DMS153 (cell line): ENCODE measurements around the gene MCF2L.
"Not testable (repeated sequence)": the region's sequence is repeated elsewhere in the genome, so short reads cannot be mapped to it uniquely, and the experiment has no call there.

ENCODE experiments used
- DNase-seq: peaks from one replicate; lab custom pipeline; 2025; lab: John Stamatoyannopoulos, UW

Gene MCF2L

DNA sequence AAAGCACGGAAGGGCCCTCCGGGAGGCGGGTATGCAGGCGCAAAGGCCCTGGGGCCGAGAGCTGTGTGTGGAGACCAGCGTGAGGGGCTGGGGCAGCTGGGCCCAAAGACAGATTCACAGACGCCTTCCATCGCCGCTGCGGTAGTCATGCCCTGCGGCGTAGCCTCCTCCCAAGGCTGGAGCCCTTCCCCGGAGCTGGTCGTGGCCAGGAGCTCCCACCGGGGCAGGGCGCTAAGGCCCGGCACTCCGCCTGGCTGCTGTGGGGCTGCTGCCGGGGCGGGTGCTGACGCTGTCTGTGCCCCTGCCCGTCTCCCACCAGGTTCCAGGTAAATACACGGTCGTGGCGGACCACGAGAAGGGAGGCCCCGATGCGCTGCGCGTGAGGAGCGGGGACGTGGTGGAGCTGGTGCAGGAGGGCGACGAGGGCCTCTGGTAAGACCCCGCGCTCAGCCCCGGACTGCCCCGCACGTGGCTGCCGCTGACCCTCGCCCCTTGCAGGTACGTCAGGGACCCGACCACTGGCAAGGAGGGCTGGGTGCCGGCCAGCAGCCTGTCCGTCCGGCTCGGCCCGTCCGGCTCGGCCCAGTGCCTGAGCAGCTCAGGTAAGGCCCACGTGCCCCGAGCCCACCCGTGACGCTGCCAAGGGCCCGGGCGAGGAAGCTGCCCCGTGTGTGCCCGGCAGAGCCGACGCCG lies 127.2 kb downstream of the MCF2L start:
- no peak for DNase-seq

DNA sequence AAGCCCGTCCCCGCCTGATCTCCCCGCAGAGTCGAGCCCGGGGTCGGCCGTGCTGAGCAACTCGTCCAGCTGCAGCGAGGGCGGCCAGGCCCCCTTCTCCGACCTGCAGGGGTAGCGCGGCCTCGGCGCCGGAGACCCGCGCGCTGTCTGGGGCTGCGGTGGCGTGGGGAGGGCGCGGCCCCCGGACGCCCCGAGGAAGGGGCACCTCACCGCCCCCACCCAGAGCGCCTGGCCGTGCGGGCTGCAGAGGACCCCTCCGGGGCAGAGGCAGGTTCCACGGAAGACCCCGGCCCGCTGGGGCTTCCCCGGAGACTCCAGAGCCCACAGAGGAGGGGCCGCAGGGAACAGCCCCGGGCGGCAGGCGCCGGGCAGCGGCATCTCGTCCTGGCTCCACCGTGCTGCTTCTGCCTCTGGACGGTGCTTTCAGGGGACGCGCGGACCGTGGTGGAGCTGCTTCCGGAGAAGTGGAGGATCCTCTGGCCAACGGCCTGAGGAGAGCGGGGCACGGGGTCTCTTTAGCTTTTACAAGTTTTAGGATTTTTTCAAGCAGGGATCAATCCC lies 127.8 kb downstream of the MCF2L start:
- DNase-seq, result no peak

DNA sequence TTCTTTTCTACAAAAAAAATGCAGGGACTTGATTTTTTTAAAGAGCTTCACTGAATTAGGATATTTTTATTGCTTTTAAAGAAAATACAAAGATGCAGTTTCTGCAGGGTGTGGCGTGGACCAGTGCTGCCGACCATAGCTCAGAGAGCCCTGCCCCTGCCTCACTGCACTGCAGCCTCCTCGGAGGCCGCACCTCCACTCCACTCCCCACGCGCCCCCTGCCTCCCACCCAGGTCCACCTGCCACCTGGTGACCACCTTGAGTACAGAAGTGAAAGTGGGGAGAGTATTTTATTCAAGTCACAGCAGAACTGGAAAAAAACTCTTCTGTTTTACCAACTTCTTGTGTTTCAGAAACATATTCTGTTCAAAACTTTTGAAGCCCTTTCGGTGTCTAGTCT lies 128.6 kb downstream of the MCF2L start:
- DNase-seq, result no peak

DNA sequence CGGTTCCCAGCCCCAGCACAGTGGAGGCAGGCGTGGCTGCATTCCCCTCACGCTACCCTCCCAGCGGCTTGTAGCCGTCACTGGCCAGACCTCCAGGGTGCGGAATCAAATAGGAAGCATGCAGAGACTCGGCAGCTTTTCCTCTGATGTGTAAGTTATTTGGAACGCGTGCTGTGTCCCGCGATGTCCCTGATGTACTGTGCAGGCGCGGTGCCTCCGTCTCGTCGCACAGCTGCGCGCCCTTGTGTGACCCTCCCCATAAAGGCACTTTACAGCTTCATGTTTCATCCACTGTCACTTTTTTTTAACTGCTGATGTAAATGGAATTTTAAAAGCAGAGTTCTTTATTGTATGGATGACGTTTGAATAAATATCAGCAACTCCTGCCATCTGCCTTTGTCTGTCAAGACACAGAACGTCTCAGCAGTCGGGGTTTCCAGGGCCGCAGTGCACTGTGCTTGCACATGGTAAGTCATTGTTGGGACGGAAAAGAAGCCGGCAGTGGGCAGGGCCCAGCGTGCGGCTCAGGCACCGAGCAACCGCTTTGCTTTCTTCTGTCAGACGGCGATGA lies 129.2 kb downstream of the MCF2L start:
- DNase-seq, result no peak

DNA sequence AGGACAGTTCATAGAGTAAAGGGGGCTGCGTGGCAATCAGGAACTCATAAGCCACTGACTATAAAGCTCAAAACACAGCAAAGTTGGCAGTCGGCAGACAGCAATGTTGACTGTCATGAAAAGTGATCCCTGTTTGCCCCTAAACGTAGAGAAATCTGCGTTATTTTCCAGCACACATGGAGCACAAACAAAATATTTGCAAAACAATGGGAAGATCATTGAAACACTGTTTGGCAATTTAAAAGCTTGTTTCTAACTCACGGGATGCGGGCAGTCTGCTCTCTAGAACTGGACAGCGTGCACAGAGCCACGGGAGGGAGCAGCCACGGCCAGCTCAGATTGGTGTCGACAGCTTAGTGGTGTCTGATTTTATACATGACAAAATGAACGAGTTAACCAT lies 130.1 kb downstream of the MCF2L start:
- no peak for DNase-seq

DNA sequence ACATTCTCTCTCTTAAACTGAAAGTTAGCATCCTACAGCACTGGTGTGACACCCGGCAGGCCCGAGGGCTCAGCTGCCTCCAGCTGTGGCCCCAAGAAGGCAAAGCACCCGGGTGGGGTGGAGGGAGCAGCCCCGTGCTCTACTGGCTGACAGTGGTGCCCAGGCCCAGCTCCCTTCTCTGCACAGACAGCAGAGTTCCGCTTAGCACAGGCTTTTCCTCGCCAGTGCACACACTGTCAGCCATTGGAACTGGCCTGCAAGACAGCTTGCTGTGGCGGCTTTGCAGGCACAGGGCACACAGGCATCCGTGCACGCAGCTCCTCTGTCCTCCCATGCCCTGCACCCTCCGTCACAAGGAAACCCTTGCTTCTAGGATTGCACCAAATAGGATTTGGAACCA lies 133.3 kb downstream of the MCF2L start:
- not testable (repeated sequence) for DNase-seq

DNA sequence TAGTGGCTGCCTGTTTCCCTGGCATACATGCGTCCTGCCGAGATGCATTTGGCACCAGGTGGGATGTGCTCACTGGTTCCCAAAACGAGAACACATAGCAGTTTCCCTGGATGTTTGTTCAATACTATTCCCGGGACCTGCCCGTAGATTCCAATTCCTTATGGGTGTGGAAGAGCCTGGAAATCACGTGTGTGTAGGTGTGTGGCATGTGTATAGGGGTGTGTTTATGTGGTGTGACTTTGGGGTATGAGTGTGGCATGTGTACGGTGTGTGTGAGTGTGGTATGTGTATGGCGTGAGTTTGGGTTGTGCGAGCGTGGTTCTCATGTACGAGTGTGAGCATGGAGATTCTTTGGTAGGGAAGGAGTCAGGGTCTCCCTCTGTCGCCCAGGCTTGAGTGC lies 133.7 kb downstream of the MCF2L start:
- no peak for DNase-seq

DNA sequence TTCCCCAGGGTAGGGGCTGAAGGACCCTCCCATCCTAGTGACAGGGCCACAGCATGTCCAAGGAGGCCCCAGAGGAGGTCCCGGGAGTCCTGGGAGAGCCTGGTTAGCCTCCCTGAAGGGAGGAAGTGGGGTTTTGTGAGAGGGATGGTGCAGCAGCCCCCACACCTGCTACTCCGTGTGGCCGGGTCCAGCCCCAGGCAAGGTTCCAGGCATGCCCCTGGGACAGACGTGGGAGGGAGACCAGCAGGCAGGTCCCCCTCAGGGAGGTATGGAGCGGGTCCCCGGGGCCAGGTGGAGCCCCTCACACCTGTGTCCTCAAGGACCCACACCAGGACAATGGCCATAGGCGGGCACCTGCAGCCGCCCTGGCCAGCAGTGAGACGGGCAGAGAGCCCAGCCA lies 134.6 kb downstream of the MCF2L start:
- DNase-seq, result no peak

DNA sequence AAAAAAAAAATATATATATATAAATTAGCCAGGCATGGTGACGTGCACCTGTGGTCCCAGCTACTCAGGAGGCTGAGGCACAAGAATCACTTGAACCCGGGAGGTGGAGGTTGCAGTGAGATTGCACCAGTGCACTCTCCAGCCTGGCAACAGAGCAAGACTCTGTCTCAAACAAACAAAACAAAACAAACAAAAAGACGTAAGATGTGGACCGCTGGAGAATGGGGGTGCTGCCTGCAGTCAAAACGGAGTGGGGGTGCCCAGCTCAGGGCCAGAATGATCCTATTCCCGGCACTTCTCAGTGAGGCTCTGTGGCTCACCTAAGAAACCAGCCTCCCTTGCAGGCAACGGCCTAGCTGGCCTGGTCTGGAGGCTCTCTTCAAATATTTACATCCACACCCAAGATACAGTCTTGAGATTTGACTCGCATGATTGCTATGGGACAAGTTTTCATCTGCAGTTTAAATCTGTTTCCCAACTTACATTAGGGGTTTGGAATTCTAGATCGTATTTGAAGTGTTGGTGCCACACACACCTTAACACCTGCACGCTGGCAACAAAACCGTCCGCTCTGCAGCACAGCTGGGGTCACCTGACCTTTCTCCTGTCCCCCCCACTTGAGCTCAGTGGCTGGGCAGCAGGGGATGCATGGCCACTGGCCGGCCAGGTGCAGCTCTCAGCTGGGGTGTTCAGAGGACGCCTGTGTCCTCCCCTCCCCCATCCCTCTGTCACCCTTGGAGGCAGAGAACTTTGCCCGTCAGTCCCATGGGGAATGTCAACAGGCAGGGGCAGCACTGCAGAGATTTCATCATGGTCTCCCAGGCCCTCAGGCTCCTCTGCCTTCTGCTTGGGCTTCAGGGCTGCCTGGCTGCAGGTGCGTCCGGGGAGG lies 136.3 kb downstream of the MCF2L start, which contains the start of gene F7:
TSS of gene F7 (plus strand) at position 760 of the 889 bp plus-strand sequence. CDS start at position 811, 51 bp downstream.
- peak; percentile 26 for DNase-seq

DNA sequence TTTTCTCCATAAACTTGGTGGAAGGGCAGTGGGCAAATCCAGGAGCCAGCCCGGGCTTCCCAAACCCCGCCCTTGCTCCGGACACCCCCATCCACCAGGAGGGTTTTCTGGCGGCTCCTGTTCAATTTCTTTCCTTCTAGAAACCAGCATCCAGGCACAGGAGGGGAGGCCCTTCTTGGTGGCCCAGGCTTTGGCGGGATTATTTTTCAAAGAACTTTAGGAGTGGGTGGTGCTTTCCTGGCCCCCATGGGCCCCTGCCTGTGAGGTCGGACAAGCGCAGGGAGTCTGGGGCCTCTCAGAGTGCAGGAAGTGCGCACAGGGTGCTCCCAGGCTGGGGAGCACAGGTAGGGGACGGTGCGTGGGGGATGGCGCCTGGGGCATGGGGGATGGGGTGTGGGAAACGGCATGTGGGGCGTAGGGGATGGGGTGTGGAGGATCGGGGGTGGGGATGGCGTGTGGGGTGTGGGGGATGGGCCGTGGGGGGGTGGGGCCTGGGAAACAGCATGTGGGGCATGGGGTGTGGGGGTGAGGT lies 137.0 kb downstream of the MCF2L start:
- no peak for DNase-seq

DNA sequence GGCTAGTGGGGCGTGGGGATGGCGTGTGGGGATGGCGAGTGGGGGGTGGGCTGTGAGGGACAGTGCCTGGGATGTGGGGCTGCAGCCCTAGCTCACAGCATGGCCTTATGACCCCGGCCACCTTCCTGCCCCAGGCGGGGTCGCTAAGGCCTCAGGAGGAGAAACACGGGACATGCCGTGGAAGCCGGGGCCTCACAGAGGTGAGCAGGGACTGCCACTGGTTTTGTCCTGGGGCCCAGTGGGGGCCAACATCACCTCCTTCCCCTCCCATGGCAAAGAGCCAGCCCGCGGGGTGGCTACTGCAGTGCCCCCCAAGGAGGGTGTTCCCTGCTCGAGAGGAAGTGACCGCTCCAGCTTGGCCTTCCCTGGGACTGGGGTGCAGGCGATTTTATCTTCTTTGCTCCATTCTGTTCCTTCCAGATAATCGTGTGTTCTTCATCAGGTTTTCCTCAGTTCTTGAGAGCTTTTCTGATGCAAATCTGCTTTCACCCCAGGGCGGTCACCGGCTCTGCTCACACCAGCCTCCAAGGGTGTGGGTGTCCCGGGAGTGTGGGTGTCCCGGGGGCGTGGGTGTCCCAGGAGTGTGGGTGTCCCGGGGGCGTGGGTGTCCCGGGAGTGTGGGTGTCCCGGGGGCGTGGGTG lies 137.8 kb downstream of the MCF2L start:
- DNase-seq, result no peak

DNA sequence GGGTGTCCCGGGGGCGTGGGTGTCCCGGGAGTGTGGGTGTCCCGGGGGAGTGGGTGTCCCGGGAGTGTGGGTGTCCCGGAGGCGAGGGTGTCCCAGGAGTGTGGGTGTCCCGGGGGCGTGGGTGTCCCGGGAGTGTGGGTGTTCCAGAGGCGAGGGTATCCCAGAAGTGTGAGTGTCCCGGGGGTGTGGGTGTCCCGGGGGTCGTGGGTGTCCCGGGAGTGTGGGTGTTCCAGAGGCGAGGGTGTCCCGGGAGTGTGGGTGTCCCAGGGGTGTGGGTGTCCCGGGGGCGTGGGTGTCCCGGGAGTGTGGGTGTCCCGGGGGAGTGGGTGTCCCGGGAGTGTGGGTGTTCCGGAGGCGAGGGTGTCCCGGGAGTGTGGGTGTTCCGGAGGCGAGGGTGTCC lies 139.5 kb downstream of the MCF2L start:
- DNase-seq, result not testable (repeated sequence)

DNA sequence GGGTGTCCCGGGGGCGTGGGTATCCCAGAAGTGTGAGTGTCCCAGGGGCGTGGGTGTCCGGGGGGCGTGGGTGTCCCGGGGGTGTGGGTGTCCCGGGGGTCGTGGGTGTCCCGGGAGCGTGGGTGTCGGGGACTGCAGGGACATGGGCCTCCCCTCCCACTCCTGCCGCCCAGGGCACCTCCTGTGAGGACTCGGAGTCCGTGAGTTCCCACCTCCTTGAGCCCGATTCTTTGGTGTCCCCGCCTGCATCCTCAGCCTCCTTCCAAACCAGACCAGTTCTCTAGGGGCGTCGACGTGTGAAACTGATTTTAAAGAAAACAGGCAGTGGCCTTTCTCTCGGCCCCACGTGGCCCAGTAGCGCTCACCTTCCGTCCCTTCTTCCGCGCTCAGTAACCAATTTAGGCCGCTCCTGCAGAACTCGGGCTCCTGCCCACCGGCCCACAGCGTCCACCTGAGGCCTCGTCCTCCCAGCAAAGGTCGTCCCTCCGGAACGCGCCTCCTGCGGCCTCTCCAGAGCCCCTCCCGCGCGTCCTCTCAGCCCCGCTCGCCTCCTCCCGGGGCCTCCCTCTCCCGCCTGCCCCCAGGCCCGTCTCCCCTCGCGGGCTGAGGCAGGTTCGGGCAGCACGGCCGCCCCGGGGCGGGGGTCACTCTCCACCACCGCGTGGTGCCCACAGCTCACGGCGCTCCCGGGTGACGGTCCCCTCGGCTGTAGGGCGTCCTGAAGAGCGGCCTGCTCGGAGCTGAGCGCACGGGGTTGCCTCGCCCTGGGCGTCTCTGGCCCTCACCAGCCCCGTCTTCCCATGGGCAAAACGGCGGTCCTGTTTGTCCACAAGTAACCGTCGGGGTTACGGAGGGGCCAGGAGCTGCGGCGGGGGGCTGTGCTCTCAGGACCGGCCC lies 140.4 kb downstream of the MCF2L start:
- DNase-seq, result no peak

DNA sequence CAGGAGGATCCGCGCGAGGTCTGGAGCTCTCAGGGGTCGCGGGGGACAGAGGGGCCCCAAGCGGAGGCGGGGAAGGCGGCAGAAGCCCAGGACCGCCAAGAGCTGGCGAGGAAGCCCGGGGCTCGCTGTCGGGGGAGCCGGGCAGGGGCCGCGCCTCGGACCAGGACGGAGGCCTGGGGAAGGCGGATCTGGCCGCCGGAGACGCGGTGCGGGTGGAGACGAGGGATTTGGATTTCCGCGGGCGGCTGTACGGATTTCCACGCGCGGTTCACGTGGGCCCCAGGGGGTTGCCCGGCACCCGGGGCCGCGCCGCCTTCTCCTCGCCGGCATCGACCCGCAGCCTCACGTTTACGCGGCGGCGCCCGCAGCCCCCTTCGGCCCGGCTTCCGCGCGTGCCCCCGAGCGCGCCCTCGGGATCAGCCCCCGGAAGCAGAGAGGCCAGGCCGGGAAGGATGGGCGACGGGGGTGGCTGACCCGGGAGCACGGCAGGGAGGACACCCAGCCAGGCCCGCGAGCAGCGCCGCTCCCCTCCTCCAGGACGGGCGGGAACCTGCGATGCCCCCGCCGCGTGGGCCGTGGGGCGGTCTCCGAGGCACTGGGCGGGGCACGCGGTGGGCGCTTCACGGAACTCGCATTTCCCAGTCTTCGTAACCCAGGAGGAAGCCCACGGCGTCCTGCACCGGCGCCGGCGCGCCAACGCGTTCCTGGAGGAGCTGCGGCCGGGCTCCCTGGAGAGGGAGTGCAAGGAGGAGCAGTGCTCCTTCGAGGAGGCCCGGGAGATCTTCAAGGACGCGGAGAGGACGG lies 141.2 kb downstream of the MCF2L start:
- DNase-seq, result no peak

DNA sequence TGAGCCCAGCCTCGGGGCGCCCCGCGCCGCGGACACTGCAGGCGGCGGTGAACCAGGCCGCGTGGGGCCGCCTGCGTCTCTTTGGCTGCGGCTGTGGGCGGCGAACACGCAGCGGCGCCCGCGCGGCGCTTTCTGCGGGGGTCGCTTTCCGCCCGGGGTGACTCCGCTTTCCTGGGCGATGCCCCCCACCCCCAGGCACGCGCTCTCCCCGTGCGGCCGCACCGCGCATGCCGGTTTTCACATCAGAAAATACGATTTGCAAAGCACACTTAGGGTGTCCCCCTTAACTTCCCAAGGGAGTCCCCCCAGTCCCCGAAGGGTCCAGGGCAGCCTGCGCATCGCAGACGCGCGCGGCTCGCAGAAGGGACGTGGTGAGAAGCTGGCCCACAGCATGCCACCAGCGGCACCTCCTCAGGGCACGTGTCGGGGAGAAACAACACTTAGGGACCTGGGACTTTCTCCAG lies 141.9 kb downstream of the MCF2L start:
- DNase-seq, result no peak

DNA sequence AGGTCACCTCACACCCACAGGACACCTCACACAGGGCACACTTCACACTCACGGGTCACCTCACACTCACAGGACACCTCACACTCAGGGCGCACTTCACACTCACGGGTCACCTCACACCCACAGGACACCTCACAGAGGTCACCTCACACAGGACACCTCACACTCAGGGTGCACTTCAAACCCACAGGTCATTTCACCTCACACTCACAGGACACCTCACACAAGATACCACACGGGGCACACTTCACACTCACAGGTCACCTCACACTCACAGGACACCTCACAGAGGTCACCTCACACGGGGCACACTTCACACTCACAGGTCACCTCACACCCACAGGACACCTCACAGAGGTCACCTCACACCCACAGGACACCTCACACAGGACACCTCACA lies 142.8 kb downstream of the MCF2L start:
- not testable (repeated sequence) for DNase-seq

DNA sequence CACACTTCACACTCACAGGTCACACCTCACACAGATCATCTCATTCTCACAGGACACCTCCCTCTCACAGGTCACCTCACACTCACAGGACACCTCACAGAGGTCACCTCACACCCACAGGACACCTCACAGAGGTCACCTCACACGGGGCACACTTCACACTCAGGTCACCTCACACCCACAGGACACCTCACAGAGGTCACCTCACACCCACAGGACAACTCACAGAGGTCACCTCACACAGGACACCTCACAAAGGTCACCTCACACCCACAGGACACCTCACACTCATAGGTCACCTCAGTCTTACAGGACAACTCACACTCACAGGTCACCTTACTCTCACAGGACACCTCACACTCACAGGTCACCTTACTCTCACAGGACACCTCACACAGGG lies 143.5 kb downstream of the MCF2L start:
- not testable (repeated sequence) for DNase-seq

DNA sequence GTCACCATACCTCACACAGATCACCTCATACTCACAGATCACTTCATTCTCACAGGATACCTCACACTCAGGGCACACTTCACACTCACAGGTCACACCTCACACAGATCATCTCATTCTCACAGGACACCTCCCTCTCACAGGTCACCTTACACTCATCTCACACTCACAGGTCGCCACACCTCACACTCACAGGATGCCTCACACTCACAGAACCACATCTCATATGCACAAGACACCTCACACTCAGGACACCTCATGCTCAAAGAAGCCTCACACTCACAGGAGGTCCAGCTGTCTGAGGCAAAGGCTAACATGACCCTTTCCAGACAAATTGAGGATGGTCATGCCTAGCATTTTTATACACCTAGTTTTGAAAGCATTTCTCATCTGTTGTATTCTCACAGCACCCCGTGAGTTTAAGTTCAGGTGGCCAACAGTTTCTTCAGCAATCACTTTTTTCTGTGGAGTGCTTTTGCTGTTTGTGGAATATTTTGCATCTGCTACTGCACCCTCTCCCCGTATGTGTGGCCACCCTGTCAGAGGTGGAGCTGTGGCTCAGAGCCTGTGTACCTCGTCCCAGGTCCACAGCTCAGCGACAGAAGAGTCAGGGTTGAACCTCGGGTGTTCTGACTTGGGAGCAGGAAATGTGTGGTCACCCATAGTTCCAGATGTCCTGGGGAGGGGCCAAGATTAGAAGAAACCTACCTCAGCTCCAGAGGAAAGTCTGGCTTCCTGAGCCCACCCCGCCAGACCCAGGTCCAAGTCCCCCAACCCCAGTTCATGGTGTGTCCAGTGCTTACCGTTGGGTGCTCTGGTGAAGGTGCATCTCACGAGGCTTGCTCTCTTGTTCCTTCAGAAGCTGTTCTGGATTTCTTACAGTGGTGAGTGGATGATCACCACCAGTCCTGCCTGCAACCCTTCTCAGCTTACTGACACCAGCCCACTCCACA lies 144.2 kb downstream of the MCF2L start:
- no peak for DNase-seq

DNA sequence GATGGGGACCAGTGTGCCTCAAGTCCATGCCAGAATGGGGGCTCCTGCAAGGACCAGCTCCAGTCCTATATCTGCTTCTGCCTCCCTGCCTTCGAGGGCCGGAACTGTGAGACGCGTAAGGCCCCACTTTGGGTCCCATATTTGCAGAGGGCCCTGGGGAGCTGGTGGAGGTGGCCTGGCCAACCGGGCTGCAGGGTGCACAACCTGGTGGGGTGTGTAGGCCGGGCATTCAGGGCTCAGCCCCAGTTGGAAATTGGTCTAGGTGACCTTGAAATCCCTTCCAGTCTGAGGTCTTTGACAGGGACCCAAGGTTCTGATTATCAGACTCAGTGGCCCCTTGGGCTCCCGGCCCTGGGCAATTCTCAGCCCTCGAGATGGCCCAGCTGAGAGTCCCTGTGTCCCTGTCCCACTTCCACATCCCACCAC lies 144.8 kb downstream of the MCF2L start:
- DNase-seq, result no peak
